HG02798 (cell line): ENCODE measurements around the gene CFAP300.

ENCODE experiments used
- ATAC-seq: cut with Tn5 transposase; IDR thresholded peaks from one replicate; pipeline ENCODE4 v1.9.1; 2021; ENCODE audit warnings: mild to moderate bottlenecking; ENCODE audit not compliant: unreplicated experiment, poor library complexity

The CFAP300 gene

GRCh38 chr11:102119997-102120396 lies 72.8 kb downstream of the CFAP300 start:
- ATAC-seq = no peak

DNA sequence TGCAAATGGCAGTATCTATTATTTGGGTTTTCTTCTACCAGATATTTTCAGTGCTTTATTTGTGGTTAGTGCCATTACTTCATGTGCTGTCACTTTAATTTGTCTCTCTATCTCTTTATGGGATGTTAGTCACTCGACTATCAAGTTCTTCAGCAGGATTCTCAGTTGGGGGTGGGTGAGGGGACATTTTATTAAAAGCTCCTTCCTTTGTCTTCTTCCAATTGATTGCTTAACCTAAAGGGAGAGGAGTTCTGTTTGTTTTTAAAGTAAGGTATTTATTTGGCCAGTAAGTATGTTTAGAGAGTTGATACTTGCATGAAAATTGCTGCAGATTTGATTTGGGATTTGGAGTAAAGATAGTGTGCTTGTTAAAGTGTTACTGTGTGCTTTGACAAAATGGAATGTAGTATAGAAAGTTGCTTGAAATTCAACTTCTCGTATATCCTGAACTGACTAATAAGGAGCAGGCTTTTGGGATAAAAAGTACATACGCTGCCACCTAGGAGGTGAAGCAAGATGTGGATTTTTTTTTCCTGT lies 73.3 kb downstream of the CFAP300 start:
- no peak for ATAC-seq

- ATAC-seq = no peak
Observed at GRCh38 chr11:102121329-102121728, 74.1 kb downstream of the CFAP300 start.
